ENCODE measurements around the gene SFT2D1. TPM values are rescaled to one million over a fixed set of nuclear protein-coding genes. Genes with fewer than 3 reads are reported as not detected.
"Not testable (repeated sequence)": the region's sequence is repeated elsewhere in the genome, so short reads cannot be mapped to it uniquely, and the experiment has no call there.

SFT2D1 gene
- total RNA-seq, 2 donors from 2014 or later: 65.0 to 73.3 TPM

DNA sequence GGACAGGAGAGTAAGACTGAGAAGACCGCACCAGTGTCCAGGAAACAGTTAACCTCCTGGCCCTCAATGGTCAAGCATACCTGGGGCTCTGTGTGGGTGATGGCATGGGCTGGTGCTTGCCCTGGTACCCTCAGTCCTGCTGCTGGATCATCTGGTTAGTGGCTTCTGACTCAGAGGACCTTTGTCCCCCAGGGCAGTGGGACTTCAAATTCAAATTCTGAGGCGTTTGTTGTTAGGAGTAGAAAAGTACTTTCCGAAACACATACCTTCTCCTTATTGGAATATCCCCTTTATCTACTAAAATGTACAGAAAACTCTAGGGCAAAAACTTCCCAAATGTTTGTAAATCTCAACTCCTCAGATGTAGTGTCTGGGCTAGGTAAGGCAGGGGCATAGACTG is 4.1 kb upstream of the SFT2D1 start:
- intact Hi-C loops (cut with DNase I): no loop called here
- Histone ChIP-seq H3K27me3 (no peaks in the 10 kb centered on the region), H3K27ac (no peak overlapping the region), H3K9me3 (no peaks in the 10 kb centered on the region), H3K9ac (ENCODE audit: low read depth in 2 of 2, low read length in 2 of 2) (no peak overlapping the region), H3K36me3 (no peaks in the 10 kb centered on the region), H3K4me3 (no peak overlapping the region), H3K4me1 (no peaks in the 10 kb centered on the region)
- TF ChIP-seq, protein P1, sequence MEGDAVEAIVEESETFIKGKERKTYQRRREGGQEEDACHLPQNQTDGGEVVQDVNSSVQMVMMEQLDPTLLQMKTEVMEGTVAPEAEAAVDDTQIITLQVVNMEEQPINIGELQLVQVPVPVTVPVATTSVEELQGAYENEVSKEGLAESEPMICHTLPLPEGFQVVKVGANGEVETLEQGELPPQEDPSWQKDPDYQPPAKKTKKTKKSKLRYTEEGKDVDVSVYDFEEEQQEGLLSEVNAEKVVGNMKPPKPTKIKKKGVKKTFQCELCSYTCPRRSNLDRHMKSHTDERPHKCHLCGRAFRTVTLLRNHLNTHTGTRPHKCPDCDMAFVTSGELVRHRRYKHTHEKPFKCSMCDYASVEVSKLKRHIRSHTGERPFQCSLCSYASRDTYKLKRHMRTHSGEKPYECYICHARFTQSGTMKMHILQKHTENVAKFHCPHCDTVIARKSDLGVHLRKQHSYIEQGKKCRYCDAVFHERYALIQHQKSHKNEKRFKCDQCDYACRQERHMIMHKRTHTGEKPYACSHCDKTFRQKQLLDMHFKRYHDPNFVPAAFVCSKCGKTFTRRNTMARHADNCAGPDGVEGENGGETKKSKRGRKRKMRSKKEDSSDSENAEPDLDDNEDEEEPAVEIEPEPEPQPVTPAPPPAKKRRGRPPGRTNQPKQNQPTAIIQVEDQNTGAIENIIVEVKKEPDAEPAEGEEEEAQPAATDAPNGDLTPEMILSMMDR (IDR thresholded peaks at IDR 0.05): no peak
- no peak for DNase-seq

DNA sequence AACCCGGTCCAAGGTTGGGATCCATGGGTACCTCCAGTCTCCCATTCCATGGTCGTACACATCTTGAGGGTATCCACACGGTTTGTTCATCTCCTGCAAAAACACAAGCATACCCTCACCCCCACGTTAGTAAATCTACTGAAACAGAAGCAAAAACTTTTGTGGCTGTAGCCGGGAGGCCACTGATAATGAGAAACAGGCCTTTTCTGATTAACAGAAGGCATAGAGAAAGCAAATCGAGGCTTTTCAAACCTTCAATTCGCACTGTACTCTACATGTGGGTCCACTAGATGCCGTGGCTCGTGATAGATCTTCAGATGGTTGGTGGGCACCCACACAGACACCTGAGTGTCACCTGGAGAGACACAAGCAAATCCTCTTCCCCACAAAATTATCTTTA is 3.3 kb upstream of the SFT2D1 start:
- intact Hi-C loops (cut with DNase I); H3K4me1 ChIP-seq; H3K27ac ChIP-seq; H3K27me3 ChIP-seq; H3K4me3 ChIP-seq; DNase-seq; H3K36me3 ChIP-seq; H3K9ac ChIP-seq (ENCODE audit: low read depth in 2 of 2, low read length in 2 of 2); H3K9me3 ChIP-seq: not testable (repeated sequence)

DNA sequence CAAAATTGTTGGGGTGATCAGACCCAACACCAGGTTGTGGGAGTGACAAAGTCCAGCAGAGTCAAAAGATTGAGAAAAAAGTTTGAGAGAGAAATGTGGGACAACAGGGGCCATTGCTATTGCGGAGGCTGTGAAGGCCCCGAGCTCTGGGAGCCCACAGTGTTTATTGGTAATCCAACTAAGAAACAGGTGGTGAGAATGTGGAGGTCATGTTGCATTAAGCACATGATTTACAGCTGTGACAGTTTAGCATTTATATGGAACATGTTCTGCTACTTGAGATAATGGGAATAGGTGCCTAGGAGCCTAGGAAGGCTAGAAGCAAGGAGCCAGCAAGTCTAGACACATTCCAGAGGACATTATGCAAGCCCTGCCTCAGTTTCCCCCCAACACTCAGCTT is 2.6 kb upstream of the SFT2D1 start:
- intact Hi-C loops (cut with DNase I): loop anchor here (5.0 kb wide), 1 partner anchor 32 kb away; no protein-coding TSS in a partner anchor

DNA sequence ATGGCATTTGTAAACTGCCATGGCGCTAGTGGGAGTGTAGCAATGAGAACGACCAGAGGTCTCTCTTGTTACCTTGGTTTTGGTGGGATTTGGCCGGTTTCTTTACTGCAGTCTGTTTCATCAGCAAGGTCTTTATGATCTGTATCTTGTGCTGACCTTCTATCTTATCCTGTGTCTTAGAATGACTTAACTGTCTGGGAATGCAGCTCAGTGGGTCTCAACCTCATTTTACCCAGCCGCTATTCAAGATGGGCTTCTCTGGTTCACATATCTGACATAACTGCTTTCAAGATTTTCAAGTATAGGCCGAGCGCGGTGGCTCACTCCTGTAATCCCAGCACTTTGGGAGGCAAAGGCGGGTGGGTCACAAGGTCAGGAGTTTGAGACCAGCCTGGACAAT is 1.9 kb upstream of the SFT2D1 start:
- TF ChIP-seq, protein P1 (IDR thresholded peaks at IDR 0.05): no peak
- intact Hi-C loops (cut with DNase I): loop anchor here (5.0 kb wide), 1 partner anchor 33 kb away; no protein-coding TSS in a partner anchor

More for the DNA sequence above, 2.6 kb upstream of the SFT2D1 start:
- not testable (repeated sequence) for H3K4me3 ChIP-seq; H3K9ac ChIP-seq (ENCODE audit: low read depth in 2 of 2, low read length in 2 of 2); H3K9me3 ChIP-seq; H3K27me3 ChIP-seq; H3K4me1 ChIP-seq; H3K36me3 ChIP-seq; H3K27ac ChIP-seq; DNase-seq

DNA sequence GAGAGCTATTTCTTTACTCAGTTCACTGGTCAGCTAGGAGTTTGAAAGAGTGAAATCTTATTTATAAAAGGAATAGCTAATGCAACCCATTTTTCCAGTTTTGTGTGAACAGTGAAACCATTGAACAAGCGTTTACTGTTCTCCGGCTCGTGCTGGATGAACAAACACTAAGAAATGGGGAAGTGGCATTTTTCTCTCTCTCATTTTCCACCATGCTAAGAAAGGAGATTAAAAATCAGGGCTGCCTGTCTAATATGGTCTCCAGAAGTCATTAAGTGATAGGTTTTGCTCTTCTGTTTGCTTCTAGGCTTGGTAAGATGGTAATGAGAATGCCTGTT is 774 bp upstream of the SFT2D1 start:
- no peak for DNase-seq
- no peaks in the 10 kb centered on the region for H3K27me3 ChIP-seq
- no peaks in the 10 kb centered on the region for H3K9me3 ChIP-seq
- TF ChIP-seq, protein P1 (IDR thresholded peaks at IDR 0.05): no peak
- no peaks in the 10 kb centered on the region for H3K36me3 ChIP-seq
- H3K27ac ChIP-seq: peak overlapping the region; percentile 83
- intact Hi-C loops (cut with DNase I): loop anchor here (5.0 kb wide), 1 partner anchor 34 kb away; no protein-coding TSS in a partner anchor
- H3K4me3 ChIP-seq: peak overlapping the region; percentile 84
- no peaks in the 10 kb centered on the region for H3K4me1 ChIP-seq
- H3K9ac ChIP-seq (ENCODE audit: low read depth in 2 of 2, low read length in 2 of 2): peak overlapping the region; percentile 98 to 100

More for the DNA sequence above, 1.9 kb upstream of the SFT2D1 start:
- H3K9me3 ChIP-seq: no peaks in the 10 kb centered on the region
- no peak overlapping the region for H3K4me3 ChIP-seq
- H3K27ac ChIP-seq: no peak overlapping the region
- H3K9ac ChIP-seq (ENCODE audit: low read depth in 2 of 2, low read length in 2 of 2): no peak overlapping the region
- no peaks in the 10 kb centered on the region for H3K27me3 ChIP-seq
- H3K4me1 ChIP-seq: no peaks in the 10 kb centered on the region
- DNase-seq: no peak
- no peaks in the 10 kb centered on the region for H3K36me3 ChIP-seq

DNA sequence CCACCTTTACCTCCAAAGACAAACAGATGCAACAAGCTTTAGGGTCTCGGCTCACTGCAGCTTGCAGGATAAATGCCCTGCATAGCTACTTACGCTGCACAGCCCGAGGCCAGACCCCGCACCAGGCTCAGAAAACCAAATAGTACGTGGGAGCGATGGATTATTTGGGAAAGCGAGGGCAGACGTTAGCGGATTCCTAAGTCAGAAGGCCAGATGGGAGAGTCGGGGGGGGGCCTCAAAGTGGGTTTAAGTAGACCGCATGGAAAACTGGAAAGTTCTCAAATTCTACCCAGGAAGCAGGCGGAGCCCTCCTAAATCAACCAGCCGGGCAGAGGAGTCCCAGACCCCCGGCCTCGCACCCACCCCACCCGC is 382 bp downstream of the SFT2D1 start:
- DNase-seq: no peak
- H3K4me3 ChIP-seq: peak overlapping the region; percentile 84
- intact Hi-C loops (cut with DNase I): loop anchor here (5.0 kb wide), 1 partner anchor 35 kb away; no protein-coding TSS in a partner anchor
- no peaks in the 10 kb centered on the region for H3K4me1 ChIP-seq
- peak overlapping the region; percentile 98 to 100 for H3K9ac ChIP-seq (ENCODE audit: low read depth in 2 of 2, low read length in 2 of 2)
- peak overlapping the region; percentile 83 for H3K27ac ChIP-seq
- H3K36me3 ChIP-seq: no peaks in the 10 kb centered on the region
- H3K27me3 ChIP-seq: no peaks in the 10 kb centered on the region
- no peaks in the 10 kb centered on the region for H3K9me3 ChIP-seq
- TF ChIP-seq, protein P1 (IDR thresholded peaks at IDR 0.05): no peak

Measured in colonic mucosa (tissue), 4 donors.